RWPE1 (cell line): Measurements from ENCODE around the gene SMARCD3.

Experiments
- CTCF ChIA-PET: fragments of 350-600 bp; sonication (Branson Sonifier 250); formaldehyde crosslinking; extraction: SDS; loops from one replicate; lab custom pipeline; 2021; lab: Yijun Ruan, JAX
- POLR2A ChIA-PET: fragments of 400-600 bp; formaldehyde crosslinking; extraction: SDS; loops from one replicate; lab custom pipeline; 2020; ENCODE audit warnings: antibody characterized with exemption; ENCODE audit not compliant: low non-redundant PET; lab: Yijun Ruan, JAX
- DNase-seq: peaks from one replicate; pipeline ENCODE4 v3.0.0; 2012; ENCODE audit warnings: low spot score
- H3K27ac ChIP-seq: fragments of 450-650 bp; 2 replicates; pipeline ENCODE4 v1.5.1; 2017
- CTCF ChIP-seq: fragments of 450-650 bp; conservative IDR thresholded peaks from 2 replicates; pipeline ENCODE4 v1.5.1; 2017; ENCODE audit warnings: low read depth, mild to moderate bottlenecking

SMARCD3 gene

GRCh38 chr7:151278949-151279348, 30.5 kb upstream of the SMARCD3 start:
- ChIA-PET POLR2A (no interaction called here), CTCF (no interaction called here)
- TF ChIP-seq CTCF: no peak
- H3K27ac ChIP-seq: no peak overlapping the region
- DNase-seq: no peak

GRCh38 chr7:151277631-151278030, 29.1 kb upstream of the SMARCD3 start:
- DNase-seq: no peak
- no peak for TF ChIP-seq CTCF
- ChIA-PET CTCF (interaction anchor here (0.7 kb wide), 1 partner anchor 95 kb away, joined by 5 read pairs; no protein-coding TSS in a partner anchor), POLR2A (interaction anchor here (0.7 to 0.9 kb wide), 2 partner anchors 28 to 31 kb away, joined by 3 to 11 read pairs; no protein-coding TSS in a partner anchor)
- H3K27ac ChIP-seq: no peak overlapping the region

GRCh38 chr7:151276666-151277590, 28.4 kb upstream of the SMARCD3 start:
- POLR2A ChIA-PET: interaction anchor here (0.7 to 0.9 kb wide), 2 partner anchors 29 to 30 kb away, joined by 3 to 11 read pairs; no protein-coding TSS in a partner anchor
- CTCF ChIA-PET: interaction anchor here (0.7 to 0.8 kb wide), 2 partner anchors 96 to 506 kb away, joined by 3 to 5 read pairs; no protein-coding TSS in a partner anchor
- no peak for TF ChIP-seq CTCF
- peak; percentile 45 for DNase-seq
- no peak overlapping the region for H3K27ac ChIP-seq

- no peak for DNase-seq
- H3K27ac ChIP-seq: no peak overlapping the region
- no peak for TF ChIP-seq CTCF
- POLR2A ChIA-PET: no interaction called here
- CTCF ChIA-PET: interaction anchor here (0.6 to 0.7 kb wide), 2 partner anchors 13 to 1298 kb away, joined by 3 read pairs; no protein-coding TSS in a partner anchor
Measured at GRCh38 chr7:151275813-151276577, 27.5 kb upstream of the SMARCD3 start.

GRCh38 chr7:151274936-151275812, 26.7 kb upstream of the SMARCD3 start:
- ChIA-PET CTCF (interaction anchor here (0.6 to 0.7 kb wide), 2 partner anchors 13 to 1298 kb away, joined by 3 read pairs; no protein-coding TSS in a partner anchor), POLR2A (no interaction called here)
- TF ChIP-seq CTCF: no peak
- no peak for DNase-seq
- no peak overlapping the region for H3K27ac ChIP-seq
